NT2/D1 (cell line): Measurements from ENCODE around the gene FBXW10.
A peak's percentile ranks its signal among the peaks of the same experiment; 100 is the strongest.
"Not testable (repeated sequence)": the region's sequence is repeated elsewhere in the genome, so short reads cannot be mapped to it uniquely, and the experiment has no call there.

ENCODE experiments used
- DNase-seq: peaks from one replicate; pipeline ENCODE4 v3.0.0-alpha.2; 2011; ENCODE audit warnings: low read depth, low spot score
- H3K27me3 ChIP-seq: 2 replicates; pipeline ENCODE4 v1.6.0; 2011; ENCODE audit warnings: mild to moderate bottlenecking; ENCODE audit not compliant: insufficient read length, insufficient read depth
- H3K36me3 ChIP-seq: 2 replicates; pipeline ENCODE4 v1.6.1; 2011; ENCODE audit warnings: mild to moderate bottlenecking, low read length, mixed read lengths; ENCODE audit not compliant: insufficient read depth, insufficient read length
- H3K4me1 ChIP-seq: 2 replicates; pipeline ENCODE4 v1.5.1; 2011; ENCODE audit not compliant: insufficient read depth, insufficient read length
- H3K4me3 ChIP-seq: 2 replicates; pipeline ENCODE4 v1.5.1; 2011; ENCODE audit warnings: low read depth; ENCODE audit not compliant: insufficient read length
- H3K9ac ChIP-seq: 2 replicates; pipeline ENCODE4 v1.6.0; 2011; ENCODE audit warnings: low read depth; ENCODE audit not compliant: insufficient read length
- H3K9me3 ChIP-seq: 2 replicates; pipeline ENCODE4 v1.5.1; 2011; ENCODE audit warnings: mild to moderate bottlenecking, low read length; ENCODE audit not compliant: insufficient read depth

FBXW10 gene

GRCh38 chr17:18803458-18804245, 59.8 kb downstream of the FBXW10 start:
- DNase-seq, H3K9ac ChIP-seq, H3K27me3 ChIP-seq, H3K9me3 ChIP-seq, H3K36me3 ChIP-seq, H3K4me1 ChIP-seq, H3K4me3 ChIP-seq: not testable (repeated sequence)

GRCh38 chr17:18815924-18816323, 72.1 kb downstream of the FBXW10 start:
- not testable (repeated sequence) for H3K4me1 ChIP-seq, H3K4me3 ChIP-seq, H3K27me3 ChIP-seq, H3K36me3 ChIP-seq, H3K9me3 ChIP-seq, H3K9ac ChIP-seq, DNase-seq

- DNase-seq = peak; percentile 27
- H3K9me3 ChIP-seq = not testable (repeated sequence)
Observed at GRCh38 chr17:18816489-18817371, 72.9 kb downstream of the FBXW10 start.

GRCh38 chr17:18821430-18821829, 77.6 kb downstream of the FBXW10 start:
- H3K9ac ChIP-seq, DNase-seq, H3K27me3 ChIP-seq, H3K9me3 ChIP-seq, H3K4me1 ChIP-seq, H3K4me3 ChIP-seq, H3K36me3 ChIP-seq: not testable (repeated sequence)

More at GRCh38 chr17:18816489-18817371, 72.9 kb downstream of the FBXW10 start:
- not testable (repeated sequence) for H3K9ac ChIP-seq, H3K4me1 ChIP-seq, H3K27me3 ChIP-seq, H3K36me3 ChIP-seq, H3K4me3 ChIP-seq

GRCh38 chr17:18827613-18828012, 83.8 kb downstream of the FBXW10 start:
- not testable (repeated sequence) for H3K27me3 ChIP-seq, H3K4me3 ChIP-seq, H3K4me1 ChIP-seq, H3K9ac ChIP-seq, H3K36me3 ChIP-seq, H3K9me3 ChIP-seq, DNase-seq
